HepG2 (cell line): ENCODE data around the gene LDLRAD3. TPM values are rescaled to one million over a fixed set of nuclear protein-coding genes. Genes with fewer than 3 reads are reported as not detected.

Source experiments
- ATAC-seq: fragments of 200-7000 bp; cut with Tn5 transposase; 3 replicates; pipeline ENCODE4 v1.9.1; 2020; ENCODE audit warnings: mild to moderate bottlenecking, moderate library complexity
- BruUV-seq: library from RNA; stranded (reverse); fragments of 400-500 nt; replicated peaks from 2 replicates; lab custom pipeline; 2021; lab: Mats Ljungman, UMichigan
- CTCF ChIA-PET: fragments of 300-600 bp; formaldehyde crosslinking; extraction: SDS; loops from one replicate; lab custom pipeline; 2021; ENCODE audit warnings: low total read pairs, inconsistent platforms, low intra/inter-chr PET ratio; lab: Yijun Ruan, JAX
- POLR2A ChIA-PET: fragments of 350-600 bp; sonication (Branson Sonifier 250); formaldehyde crosslinking; loops from one replicate; lab custom pipeline; 2020; ENCODE audit warnings: antibody characterized with exemption, inconsistent platforms; lab: Yijun Ruan, JAX
- DNase-seq: peaks from one replicate; pipeline ENCODE4 v3.0.0-alpha.2; 2015; ENCODE audit warnings: low spot score
- FAIRE-seq: peaks from 3 replicates; lab custom pipeline; 2011; peaks lifted over from hg19 to GRCh38; lab: Jason Lieb, UNC
- H2AFZ ChIP-seq: one replicate; pipeline ENCODE4 v1.6.1; 2011; ENCODE audit warnings: low read length, inconsistent platforms
- H3K27ac ChIP-seq: fragments of 300-600 bp; 3 replicates; pipeline ENCODE4 v1.8.0; 2011; ENCODE audit warnings: mixed run types, mild to moderate bottlenecking, mixed read lengths, low read length, inconsistent platforms; ENCODE audit not compliant: insufficient read depth; ENCODE audit errors: extremely low read length
- H3K27me3 ChIP-seq, 2 experiments: fragments of 200-600 bp in 1 of 2; 2 replicates in 1 of 2; 3 replicates in 1 of 2; pipeline versions ENCODE4 v1.6.0 to v1.8.0; 2011; ENCODE audit warnings: low read length in 2 of 2, mild to moderate bottlenecking in 2 of 2, moderate library complexity in 2 of 2, inconsistent platforms in 1 of 2; ENCODE audit not compliant: insufficient read depth in 2 of 2, control insufficient read depth in 1 of 2
- H3K36me3 ChIP-seq, 2 experiments: fragments of 200-600 bp in 1 of 2; replicated peaks in 1 of 2; 2 replicates in 1 of 2; 3 replicates in 1 of 2; pipeline versions ENCODE4 v1.5.1 to v1.8.0; 2011; ENCODE audit warnings: low read length in 2 of 2, inconsistent platforms in 1 of 2; ENCODE audit not compliant: insufficient read depth in 2 of 2, control insufficient read depth in 1 of 2
- H3K4me1 ChIP-seq: 2 replicates; pipeline ENCODE4 v1.5.1; 2012; ENCODE audit warnings: low read length, inconsistent platforms; ENCODE audit not compliant: insufficient read depth
- H3K4me2 ChIP-seq: 2 replicates; pipeline ENCODE4 v1.6.0; 2011; ENCODE audit warnings: low read depth, low read length, inconsistent platforms
- H3K4me3 ChIP-seq, 3 experiments: fragments of 200-600 bp in 1 of 3; sonication (generic), shearing (Covaris generic) in 1 of 3; replicated peaks in 1 of 3; 2 replicates each; pipeline ENCODE4 v1.5.1; 2011 to 2016; ENCODE audit warnings: low read length in 3 of 3, inconsistent platforms in 2 of 3, low read depth in 2 of 3, mild to moderate bottlenecking in 2 of 3, control low read depth in 1 of 3, mixed read lengths in 1 of 3; ENCODE audit not compliant: insufficient read depth in 1 of 3
- H3K79me2 ChIP-seq: one replicate; pipeline ENCODE4 v1.6.1; 2011; ENCODE audit warnings: low read length, inconsistent platforms; ENCODE audit not compliant: insufficient read depth
- H3K9ac ChIP-seq: 2 replicates; pipeline ENCODE4 v1.6.0; 2011; ENCODE audit warnings: mild to moderate bottlenecking, low read depth, low read length, inconsistent platforms; ENCODE audit not compliant: insufficient read depth
- H3K9me3 ChIP-seq: 2 replicates; pipeline ENCODE4 v1.5.1; 2012; ENCODE audit warnings: mild to moderate bottlenecking, low read length
- H4K20me1 ChIP-seq: 2 replicates; pipeline ENCODE4 v1.6.0; 2011; ENCODE audit warnings: inconsistent platforms, mild to moderate bottlenecking, low read length, moderate library complexity; ENCODE audit not compliant: insufficient read depth
- ELK4 ChIP-seq: sonication (generic); formaldehyde crosslinking; IDR thresholded peaks from 2 replicates; pipeline ENCODE4 v1.9.0; 2021; ENCODE audit warnings: missing genetic modification reagents, borderline replicate concordance
- MBD4 ChIP-seq: IDR thresholded peaks from 2 replicates; pipeline ENCODE4 v1.6.1; 2012; ENCODE audit warnings: low read length, inconsistent platforms, borderline replicate concordance
- NFIB ChIP-seq: sonication (generic); formaldehyde crosslinking; IDR thresholded peaks from 2 replicates; pipeline ENCODE4 v1.9.0; 2021; ENCODE audit warnings: missing genetic modification reagents, mild to moderate bottlenecking, borderline replicate concordance
- ZBTB46 ChIP-seq: sonication (generic); formaldehyde crosslinking; IDR thresholded peaks from 2 replicates; pipeline ENCODE4 v1.4.0; 2020; ENCODE audit warnings: mild to moderate bottlenecking, missing genetic modification reagents, borderline replicate concordance
- ZEB1 ChIP-seq: IDR thresholded peaks from 2 replicates; pipeline ENCODE4 v1.6.1; 2012; ENCODE audit warnings: mild to moderate bottlenecking, low read depth, inconsistent platforms; ENCODE audit not compliant: insufficient replicate concordance
- ZFP90 ChIP-seq: sonication (generic); formaldehyde crosslinking; IDR thresholded peaks from 2 replicates; pipeline ENCODE4 v1.8.0; 2022; ENCODE audit warnings: missing genetic modification reagents, mild to moderate bottlenecking, inconsistent platforms, borderline replicate concordance
- ZNF264 ChIP-seq: sonication (generic); formaldehyde crosslinking; IDR thresholded peaks from 2 replicates; pipeline ENCODE4 v1.4.0; 2020; ENCODE audit warnings: missing genetic modification reagents
- ZNF276 ChIP-seq: sonication (generic); formaldehyde crosslinking; IDR thresholded peaks from 2 replicates; pipeline ENCODE4 v1.4.0; 2020; ENCODE audit warnings: mild to moderate bottlenecking, low read depth, missing genetic modification reagents
- WGBS: methylation state at CpG from one replicate; pipeline ENCODE4 v1.1.6; 2017; ENCODE audit warnings: low lambda C conversion rate; 5-methylcytosine and 5-hydroxymethylcytosine counted together
- in situ Hi-C: cut with HindIII; loops from 2 replicates; pipeline ENCODE4 v1.10.0; 2017; ENCODE audit warnings: low pct_unique_long_range_greater_than_20kb; ENCODE audit not compliant: extremely low pct_ligation_motif_present
- intact Hi-C: fragments of 100-400 bp; cut with micrococcal nuclease; formaldehyde crosslinking; loops from one replicate; pipeline ENCODE4 v1.10.0; 2022; ENCODE audit not compliant: unreplicated experiment
- polyA plus RNA-seq, 8 experiments: library from polyadenylated mRNA; depleted of rRNA in 3 of 8; stranded (reverse) in 7 of 8; unstranded in 1 of 8; fragments of >200 nt; fragmentation: Illumina TruSeq in 4 of 8; extraction: Trizol in 4 of 8; gene quantifications; 2 replicates each; pipeline versions ENCODE4 v1.2.1 to v1.2.3, GENCODE V29; 2011 to 2016; ENCODE audit warnings: low read depth in 4 of 8, missing spikeins in 1 of 8, mixed read lengths in 1 of 8; ENCODE audit not compliant: insufficient read depth in 1 of 8
- total RNA-seq, 5 experiments: library from RNA; depleted of rRNA; stranded (reverse); fragments of >200 nt; fragmentation: Illumina TruSeq; extraction: Trizol; gene quantifications; 2 replicates each; pipeline ENCODE4 v1.2.3, GENCODE V29; 2016; ENCODE audit warnings: low read depth in 1 of 5
- TF ChIP-seq, protein P1 (sequence below): sonication (generic); formaldehyde crosslinking; IDR thresholded peaks from one replicate; pipeline ENCODE4 v1.5.1; 2020; ENCODE audit warnings: mild to moderate bottlenecking, missing genetic modification reagents; ENCODE audit errors: not compliant biosample characterization

LDLRAD3 gene
- total and polyA plus RNA-seq, 2 of the 13 experiments (the other 11 are each of a cell fraction or from before 2014, with no cell fraction given): 0.50 to 0.60 TPM

GRCh38 chr11:35909511-35910265 lies 34.2 kb upstream of the LDLRAD3 start:
- CTCF ChIA-PET: no interaction called here
- POLR2A ChIA-PET: no interaction called here
- TF ChIP-seq, protein P1, sequence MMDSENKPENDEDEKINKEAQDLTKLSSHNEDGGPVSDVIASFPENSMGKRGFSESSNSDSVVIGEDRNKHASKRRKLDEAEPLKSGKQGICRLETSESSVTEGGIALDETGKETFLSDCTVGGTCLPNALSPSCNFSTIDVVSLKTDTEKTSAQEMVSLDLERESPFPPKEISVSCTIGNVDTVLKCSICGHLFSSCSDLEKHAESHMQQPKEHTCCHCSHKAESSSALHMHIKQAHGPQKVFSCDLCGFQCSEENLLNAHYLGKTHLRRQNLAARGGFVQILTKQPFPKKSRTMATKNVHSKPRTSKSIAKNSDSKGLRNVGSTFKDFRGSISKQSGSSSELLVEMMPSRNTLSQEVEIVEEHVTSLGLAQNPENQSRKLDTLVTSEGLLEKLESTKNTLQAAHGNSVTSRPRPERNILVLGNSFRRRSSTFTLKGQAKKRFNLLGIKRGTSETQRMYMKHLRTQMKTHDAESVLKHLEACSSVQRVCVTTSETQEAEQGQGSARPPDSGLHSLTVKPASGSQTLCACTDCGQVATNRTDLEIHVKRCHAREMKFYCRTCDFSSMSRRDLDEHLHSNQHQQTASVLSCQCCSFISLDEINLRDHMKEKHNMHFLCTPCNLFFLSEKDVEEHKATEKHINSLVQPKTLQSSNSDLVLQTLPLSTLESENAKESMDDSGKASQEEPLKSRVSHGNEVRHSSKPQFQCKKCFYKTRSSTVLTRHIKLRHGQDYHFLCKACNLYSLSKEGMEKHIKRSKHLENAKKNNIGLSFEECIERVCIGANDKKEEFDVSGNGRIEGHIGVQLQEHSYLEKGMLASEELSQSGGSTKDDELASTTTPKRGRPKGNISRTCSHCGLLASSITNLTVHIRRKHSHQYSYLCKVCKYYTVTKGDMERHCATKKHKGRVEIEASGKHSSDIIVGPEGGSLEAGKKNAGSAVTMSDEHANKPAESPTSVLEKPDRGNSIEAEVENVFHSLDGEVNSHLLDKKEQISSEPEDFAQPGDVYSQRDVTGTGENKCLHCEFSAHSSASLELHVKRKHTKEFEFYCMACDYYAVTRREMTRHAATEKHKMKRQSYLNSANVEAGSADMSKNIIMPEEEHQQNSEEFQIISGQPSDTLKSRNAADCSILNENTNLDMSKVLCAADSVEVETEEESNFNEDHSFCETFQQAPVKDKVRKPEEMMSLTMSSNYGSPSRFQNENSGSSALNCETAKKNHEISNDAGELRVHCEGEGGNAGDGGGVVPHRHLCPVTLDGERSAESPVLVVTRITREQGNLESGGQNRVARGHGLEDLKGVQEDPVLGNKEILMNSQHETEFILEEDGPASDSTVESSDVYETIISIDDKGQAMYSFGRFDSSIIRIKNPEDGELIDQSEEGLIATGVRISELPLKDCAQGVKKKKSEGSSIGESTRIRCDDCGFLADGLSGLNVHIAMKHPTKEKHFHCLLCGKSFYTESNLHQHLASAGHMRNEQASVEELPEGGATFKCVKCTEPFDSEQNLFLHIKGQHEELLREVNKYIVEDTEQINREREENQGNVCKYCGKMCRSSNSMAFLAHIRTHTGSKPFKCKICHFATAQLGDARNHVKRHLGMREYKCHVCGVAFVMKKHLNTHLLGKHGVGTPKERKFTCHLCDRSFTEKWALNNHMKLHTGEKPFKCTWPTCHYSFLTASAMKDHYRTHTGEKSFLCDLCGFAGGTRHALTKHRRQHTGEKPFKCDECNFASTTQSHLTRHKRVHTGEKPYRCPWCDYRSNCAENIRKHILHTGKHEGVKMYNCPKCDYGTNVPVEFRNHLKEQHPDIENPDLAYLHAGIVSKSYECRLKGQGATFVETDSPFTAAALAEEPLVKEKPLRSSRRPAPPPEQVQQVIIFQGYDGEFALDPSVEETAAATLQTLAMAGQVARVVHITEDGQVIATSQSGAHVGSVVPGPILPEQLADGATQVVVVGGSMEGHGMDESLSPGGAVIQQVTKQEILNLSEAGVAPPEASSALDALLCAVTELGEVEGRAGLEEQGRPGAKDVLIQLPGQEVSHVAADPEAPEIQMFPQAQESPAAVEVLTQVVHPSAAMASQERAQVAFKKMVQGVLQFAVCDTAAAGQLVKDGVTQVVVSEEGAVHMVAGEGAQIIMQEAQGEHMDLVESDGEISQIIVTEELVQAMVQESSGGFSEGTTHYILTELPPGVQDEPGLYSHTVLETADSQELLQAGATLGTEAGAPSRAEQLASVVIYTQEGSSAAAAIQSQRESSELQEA (CRISPR knock-in tag): no peak
- TF ChIP-seq ZNF264 (CRISPR knock-in tag): no peak
- TF ChIP-seq NFIB: no peak
- TF ChIP-seq ELK4 (CRISPR knock-in tag): no peak
- no peak for TF ChIP-seq ZNF276 (CRISPR knock-in tag)
- no peak for TF ChIP-seq ZFP90 (CRISPR knock-in tag)
- no peak for TF ChIP-seq ZEB1
- TF ChIP-seq ZBTB46 (CRISPR knock-in tag): no peak
- no peak for TF ChIP-seq MBD4

More at GRCh38 chr11:35909511-35910265, 34.2 kb upstream of the LDLRAD3 start:
- WGBS: 11% methylated on average over 3 of the region's 3 CpGs
- Histone ChIP-seq H3K27me3 (peaks cover 0 to 7% of the 10 kb centered on the region in 2 experiments; a peak in 1 of 5 replicates), H3K36me3 (no peaks in the 10 kb centered on the region), H3K9ac (no peak overlapping the region), H3K4me1 (no peaks in the 10 kb centered on the region), H3K27ac (no peak overlapping the region), H3K4me3 (no peak overlapping the region), H3K4me2 (no peak overlapping the region), H3K79me2 (no peaks in the 10 kb centered on the region), H4K20me1 (no peaks in the 10 kb centered on the region), H3K9me3 (no peaks in the 10 kb centered on the region), H2AFZ (no peak overlapping the region)
- intact Hi-C loops (no loop called here), in situ Hi-C loops (no loop called here)
- ATAC-seq: no peak
- no peak for DNase-seq
- no TSS peak for BruUV-seq
- FAIRE-seq: no peak
